RWPE1 (cell line): ENCODE measurements around the gene CREB5.

Experiments
- CTCF ChIA-PET: fragments of 350-600 bp; sonication (Branson Sonifier 250); formaldehyde crosslinking; extraction: SDS; loops from one replicate; lab custom pipeline; 2021; lab: Yijun Ruan, JAX
- POLR2A ChIA-PET: fragments of 400-600 bp; formaldehyde crosslinking; extraction: SDS; loops from one replicate; lab custom pipeline; 2020; ENCODE audit warnings: antibody characterized with exemption; ENCODE audit not compliant: low non-redundant PET; lab: Yijun Ruan, JAX
- DNase-seq: peaks from one replicate; pipeline ENCODE4 v3.0.0; 2012; ENCODE audit warnings: low spot score
- H3K27ac ChIP-seq: fragments of 450-650 bp; 2 replicates; pipeline ENCODE4 v1.5.1; 2017
- CTCF ChIP-seq: fragments of 450-650 bp; conservative IDR thresholded peaks from 2 replicates; pipeline ENCODE4 v1.5.1; 2017; ENCODE audit warnings: low read depth, mild to moderate bottlenecking

Gene CREB5

GRCh38 chr7:28591041-28591674, 178.8 kb downstream of the CREB5 start:
- CTCF ChIA-PET = no interaction called here
- no peak for DNase-seq
- no peak overlapping the region for H3K27ac ChIP-seq
- no peak for TF ChIP-seq CTCF
- POLR2A ChIA-PET = no interaction called here

GRCh38 chr7:28591725-28592349, 179.5 kb downstream of the CREB5 start:
- no peak for DNase-seq
- H3K27ac ChIP-seq = no peak overlapping the region
- TF ChIP-seq CTCF = no peak
- ChIA-PET CTCF (no interaction called here), POLR2A (no interaction called here)

- POLR2A ChIA-PET = no interaction called here
- H3K27ac ChIP-seq = no peak overlapping the region
- CTCF ChIA-PET = interaction anchor here (0.5 kb wide), 1 partner anchor 313 kb away, joined by 4 read pairs; no protein-coding TSS in a partner anchor
- TF ChIP-seq CTCF = no peak
- DNase-seq = no peak
Observed at GRCh38 chr7:28592861-28593260, 180.5 kb downstream of the CREB5 start.

- POLR2A ChIA-PET = no interaction called here
- no peak for DNase-seq
- no peak for TF ChIP-seq CTCF
- CTCF ChIA-PET = no interaction called here
- H3K27ac ChIP-seq = no peak overlapping the region
Observed at GRCh38 chr7:28595076-28595475, 182.8 kb downstream of the CREB5 start.

- no peak for TF ChIP-seq CTCF
- H3K27ac ChIP-seq = no peak overlapping the region
- CTCF ChIA-PET = no interaction called here
- no peak for DNase-seq
- POLR2A ChIA-PET = no interaction called here
Observed at GRCh38 chr7:28595801-28596200, 183.5 kb downstream of the CREB5 start.

GRCh38 chr7:28596245-28596935, 184.1 kb downstream of the CREB5 start:
- ChIA-PET POLR2A (no interaction called here), CTCF (no interaction called here)
- no peak for TF ChIP-seq CTCF
- no peak for DNase-seq
- no peak overlapping the region for H3K27ac ChIP-seq
